GM12864 (cell line): ENCODE measurements around the gene KIAA1217.
A peak's percentile ranks its signal among the peaks of the same experiment; 100 is the strongest.

Experiments
- DNase-seq: peaks from one replicate; pipeline ENCODE4 v3.0.0-alpha.2; 2011; ENCODE audit warnings: low read depth
- H3K4me3 ChIP-seq: 2 replicates; pipeline ENCODE4 v1.5.1; 2011; ENCODE audit warnings: mild to moderate bottlenecking, low read depth, low read length, control low read depth
- CTCF ChIP-seq: IDR thresholded peaks from 2 replicates; pipeline ENCODE4 v1.5.1; 2011; ENCODE audit warnings: low read depth, mild to moderate bottlenecking, moderate library complexity, low read length, control low read depth, inconsistent platforms; ENCODE audit errors: missing control alignments

Gene KIAA1217, protein sequence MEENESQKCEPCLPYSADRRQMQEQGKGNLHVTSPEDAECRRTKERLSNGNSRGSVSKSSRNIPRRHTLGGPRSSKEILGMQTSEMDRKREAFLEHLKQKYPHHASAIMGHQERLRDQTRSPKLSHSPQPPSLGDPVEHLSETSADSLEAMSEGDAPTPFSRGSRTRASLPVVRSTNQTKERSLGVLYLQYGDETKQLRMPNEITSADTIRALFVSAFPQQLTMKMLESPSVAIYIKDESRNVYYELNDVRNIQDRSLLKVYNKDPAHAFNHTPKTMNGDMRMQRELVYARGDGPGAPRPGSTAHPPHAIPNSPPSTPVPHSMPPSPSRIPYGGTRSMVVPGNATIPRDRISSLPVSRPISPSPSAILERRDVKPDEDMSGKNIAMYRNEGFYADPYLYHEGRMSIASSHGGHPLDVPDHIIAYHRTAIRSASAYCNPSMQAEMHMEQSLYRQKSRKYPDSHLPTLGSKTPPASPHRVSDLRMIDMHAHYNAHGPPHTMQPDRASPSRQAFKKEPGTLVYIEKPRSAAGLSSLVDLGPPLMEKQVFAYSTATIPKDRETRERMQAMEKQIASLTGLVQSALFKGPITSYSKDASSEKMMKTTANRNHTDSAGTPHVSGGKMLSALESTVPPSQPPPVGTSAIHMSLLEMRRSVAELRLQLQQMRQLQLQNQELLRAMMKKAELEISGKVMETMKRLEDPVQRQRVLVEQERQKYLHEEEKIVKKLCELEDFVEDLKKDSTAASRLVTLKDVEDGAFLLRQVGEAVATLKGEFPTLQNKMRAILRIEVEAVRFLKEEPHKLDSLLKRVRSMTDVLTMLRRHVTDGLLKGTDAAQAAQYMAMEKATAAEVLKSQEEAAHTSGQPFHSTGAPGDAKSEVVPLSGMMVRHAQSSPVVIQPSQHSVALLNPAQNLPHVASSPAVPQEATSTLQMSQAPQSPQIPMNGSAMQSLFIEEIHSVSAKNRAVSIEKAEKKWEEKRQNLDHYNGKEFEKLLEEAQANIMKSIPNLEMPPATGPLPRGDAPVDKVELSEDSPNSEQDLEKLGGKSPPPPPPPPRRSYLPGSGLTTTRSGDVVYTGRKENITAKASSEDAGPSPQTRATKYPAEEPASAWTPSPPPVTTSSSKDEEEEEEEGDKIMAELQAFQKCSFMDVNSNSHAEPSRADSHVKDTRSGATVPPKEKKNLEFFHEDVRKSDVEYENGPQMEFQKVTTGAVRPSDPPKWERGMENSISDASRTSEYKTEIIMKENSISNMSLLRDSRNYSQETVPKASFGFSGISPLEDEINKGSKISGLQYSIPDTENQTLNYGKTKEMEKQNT (N-terminal part only)

DNA sequence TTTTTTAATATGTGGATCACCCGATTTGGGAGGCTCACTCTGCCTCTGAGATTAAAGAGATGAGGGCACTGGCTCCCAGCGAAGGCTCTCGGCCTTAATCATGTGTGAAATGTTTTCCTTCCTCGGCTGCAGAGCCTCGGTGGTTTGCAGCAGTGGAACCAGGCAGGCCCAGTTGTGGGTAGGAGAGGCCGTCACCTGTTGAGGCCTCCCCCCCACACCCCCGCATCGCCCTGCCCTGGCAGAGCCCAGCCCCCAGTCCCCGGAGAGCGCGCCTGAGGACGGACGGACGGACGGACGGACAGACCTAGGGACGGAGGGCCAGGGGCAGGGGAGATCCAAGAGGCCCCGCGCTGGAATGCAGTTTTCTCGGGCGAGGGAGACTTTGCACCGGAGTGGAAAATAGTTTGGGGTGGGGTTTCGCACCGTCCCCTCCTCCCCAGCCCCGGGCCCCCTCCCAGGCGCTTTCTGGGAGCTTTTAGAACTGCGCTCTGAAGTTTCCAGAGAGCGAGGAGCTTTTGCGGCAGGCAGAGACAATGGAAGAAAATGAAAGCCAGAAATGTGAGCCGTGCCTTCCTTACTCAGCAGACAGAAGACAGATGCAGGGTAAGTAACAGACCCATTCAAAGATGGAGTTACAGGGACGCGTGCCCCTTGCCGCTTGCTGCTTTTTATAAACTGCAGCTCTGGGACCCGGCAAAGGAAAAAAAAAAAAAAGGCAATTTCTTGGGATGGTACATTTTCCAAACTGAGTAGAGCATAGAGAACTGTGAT, at the start of gene KIAA1217:
Gene KIAA1217 (plus strand): TSS at position 478 of the 771 bp plus-strand sequence. CDS start 56 bp downstream, at position 534.
- no peak for DNase-seq
- peak within 1 kb of the TSS; percentile 57 for H3K4me3 ChIP-seq
- no peak for TF ChIP-seq CTCF

DNA sequence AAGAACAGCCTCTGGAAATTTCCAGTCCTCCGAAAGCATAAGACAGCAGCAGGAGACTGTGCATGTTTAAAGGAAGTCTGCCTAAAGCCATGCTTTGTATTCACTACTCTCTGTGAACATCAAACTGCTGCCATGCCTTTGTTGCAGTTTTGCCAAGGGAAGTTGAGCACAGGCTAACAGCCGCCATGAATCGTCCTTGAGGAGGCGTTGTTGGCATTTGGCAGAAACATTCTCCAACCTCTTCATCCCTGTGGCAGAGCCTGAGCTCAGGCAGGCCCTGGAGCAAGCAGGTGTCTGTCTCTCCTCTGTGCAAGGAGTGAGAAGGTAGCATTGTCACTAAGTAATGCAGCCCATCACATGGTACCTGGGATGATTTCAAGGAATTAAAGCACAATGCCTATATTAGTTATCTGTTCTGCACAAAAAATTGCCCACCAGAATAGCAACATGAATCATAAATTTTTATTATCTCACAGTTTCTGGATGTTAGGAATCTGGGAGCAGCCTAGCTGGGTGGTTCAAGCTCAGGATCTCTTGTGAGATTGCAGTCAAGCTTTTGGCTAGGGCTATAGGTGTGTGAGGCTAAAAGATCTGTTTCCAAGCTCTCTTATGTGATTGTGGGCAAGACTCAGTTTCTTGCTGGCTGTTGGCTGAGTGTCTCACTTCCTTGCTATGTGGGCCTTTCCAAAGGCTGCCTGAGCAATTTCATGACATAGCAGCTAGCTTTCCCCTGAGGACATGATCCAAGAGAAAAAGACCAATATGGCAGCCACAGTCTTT, 46.5 kb upstream of the KIAA1217 start:
- no peak for TF ChIP-seq CTCF
- no peak overlapping the region for H3K4me3 ChIP-seq
- no peak for DNase-seq

DNA sequence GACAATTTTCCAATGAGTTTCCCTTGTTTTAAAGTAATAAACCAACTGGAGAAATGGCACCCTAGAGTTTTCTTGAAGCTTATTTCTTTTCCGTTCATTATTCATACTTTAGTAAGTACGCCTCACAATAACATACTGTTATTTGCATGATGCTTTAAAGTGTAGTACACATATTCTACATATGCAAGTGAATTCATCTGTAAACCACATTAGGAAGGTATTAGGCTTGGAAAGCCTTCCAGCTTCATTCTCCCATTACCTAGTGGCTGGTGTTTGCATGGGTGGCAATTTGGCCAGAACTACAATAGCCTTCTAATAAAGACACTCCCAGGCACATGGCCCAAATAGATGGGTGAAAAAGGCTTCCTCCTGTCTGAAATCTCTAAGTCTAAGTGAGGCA, 45.5 kb upstream of the KIAA1217 start:
- H3K4me3 ChIP-seq: no peak overlapping the region
- no peak for TF ChIP-seq CTCF
- DNase-seq: no peak

- H3K4me3 ChIP-seq: no peak overlapping the region
- no peak for TF ChIP-seq CTCF
- DNase-seq: no peak
Measured at GRCh38 chr10:24168258-24169170, 40.4 kb upstream of the KIAA1217 start.

- no peak for TF ChIP-seq CTCF
- no peak for DNase-seq
- H3K4me3 ChIP-seq: no peak overlapping the region
Measured at GRCh38 chr10:24170199-24170598, 38.7 kb upstream of the KIAA1217 start.
